ENCODE measurements around the gene TMIGD1. TPM values are rescaled to one million over a fixed set of nuclear protein-coding genes. Genes with fewer than 3 reads are reported as not detected.

TMIGD1 gene
- total and polyA plus RNA-seq, 7 experiments from 2014 or later: not detected

- CTCF ChIA-PET: no interaction called here
Observed at GRCh38 chr17:30275911-30276310, 57.9 kb downstream of the TMIGD1 start.

GRCh38 chr17:30274887-30275286 is 59.0 kb downstream of the TMIGD1 start:
- peaks cover 22 to 63% (median 46%) of the 10 kb centered on the region in 5 donors for H3K36me3 Mint-ChIP-seq
- H3K4me3 Mint-ChIP-seq: no peak overlapping the region
- H3K27me3 ChIP-seq (ENCODE audit: control insufficient read depth in 2 of 2, insufficient read depth in 2 of 2, low read length in 2 of 2): no peaks in the 10 kb centered on the region
- intact Hi-C loops (cut with micrococcal nuclease): loop anchor here in 1 of 2 donors (5.0 kb wide), 1 partner anchor 148 kb away; no protein-coding TSS in a partner anchor
- H3K27me3 Mint-ChIP-seq: no peaks in the 10 kb centered on the region
- H3K27ac Mint-ChIP-seq: peak overlapping the region in 1 of 9 donors; percentile 20
- no peaks in the 10 kb centered on the region for H3K9me3 Mint-ChIP-seq
- no peak overlapping the region for H3K4me3 ChIP-seq (ENCODE audit: low read length)
- peaks cover 0 to 6% (median 0%) of the 10 kb centered on the region in 7 donors for H3K4me1 Mint-ChIP-seq
- no peaks in the 10 kb centered on the region for H3K9me3 ChIP-seq (ENCODE audit: control insufficient read depth in 2 of 3, low read length in 3 of 3)
- POLR2A ChIA-PET: interaction anchor here (0.6 kb wide), 1 partner anchor 145 kb away, joined by 4 read pairs; no protein-coding TSS in a partner anchor
- ATAC-seq (no peak), DNase-seq (no peak)
- no peak overlapping the region for H3K27ac ChIP-seq (ENCODE audit: low read depth, low read length)
- H3K4me1 ChIP-seq (ENCODE audit: control insufficient read depth in 2 of 2, insufficient read depth in 2 of 2, low read length in 2 of 2): no peaks in the 10 kb centered on the region
- H3K36me3 ChIP-seq (ENCODE audit: control insufficient read depth in 2 of 3, insufficient read depth in 3 of 3, low read length in 3 of 3): peaks cover 8 to 62% (median 16%) of the 10 kb centered on the region in 3 experiments
- CTCF ChIA-PET: no interaction called here

More at GRCh38 chr17:30275911-30276310, 57.9 kb downstream of the TMIGD1 start:
- intact Hi-C loops (cut with micrococcal nuclease): loop anchor here in 1 of 2 donors (5.0 kb wide), 1 partner anchor 149 kb away; no protein-coding TSS in a partner anchor
- Histone ChIP-seq H3K4me3 (ENCODE audit: low read length) (no peak overlapping the region), H3K4me1 (ENCODE audit: control insufficient read depth in 2 of 2, insufficient read depth in 2 of 2, low read length in 2 of 2) (no peaks in the 10 kb centered on the region), H3K36me3 (ENCODE audit: control insufficient read depth in 2 of 3, insufficient read depth in 3 of 3, low read length in 3 of 3) (peaks cover 8 to 63% (median 14%) of the 10 kb centered on the region in 3 experiments), H3K9me3 (ENCODE audit: control insufficient read depth in 2 of 3, low read length in 3 of 3) (no peaks in the 10 kb centered on the region), H3K27me3 (ENCODE audit: control insufficient read depth in 2 of 2, insufficient read depth in 2 of 2, low read length in 2 of 2) (no peaks in the 10 kb centered on the region), H3K27ac (ENCODE audit: low read depth, low read length) (no peak overlapping the region)
- no peak for ATAC-seq
- peaks cover 0 to 6% (median 0%) of the 10 kb centered on the region in 7 donors for H3K4me1 Mint-ChIP-seq
- no peak overlapping the region for H3K27ac Mint-ChIP-seq
- no peak for DNase-seq
- H3K4me3 Mint-ChIP-seq: no peak overlapping the region
- H3K27me3 Mint-ChIP-seq: no peaks in the 10 kb centered on the region
- POLR2A ChIA-PET: no interaction called here
- H3K9me3 Mint-ChIP-seq: no peaks in the 10 kb centered on the region
- H3K36me3 Mint-ChIP-seq: peaks cover 21 to 62% (median 44%) of the 10 kb centered on the region in 5 donors

GRCh38 chr17:30273373-30273772 is 60.5 kb downstream of the TMIGD1 start:
- CTCF ChIA-PET: interaction anchor here (0.7 to 1.2 kb wide), 2 partner anchors 13 to 62 kb away, joined by 3 read pairs; no protein-coding TSS in a partner anchor
- no peaks in the 10 kb centered on the region for H3K9me3 ChIP-seq (ENCODE audit: control insufficient read depth in 2 of 3, low read length in 3 of 3)
- Mint-ChIP-seq H3K9me3 (no peaks in the 10 kb centered on the region), H3K4me1 (peaks cover 0 to 6% (median 0%) of the 10 kb centered on the region in 7 donors), H3K36me3 (peaks cover 24 to 61% (median 40%) of the 10 kb centered on the region in 5 donors), H3K4me3 (no peak overlapping the region), H3K27me3 (no peaks in the 10 kb centered on the region), H3K27ac (peak overlapping the region in 1 of 9 donors; percentile 26)
- POLR2A ChIA-PET: interaction anchor here (0.8 to 1.2 kb wide), 2 partner anchors 14 to 19 kb away, joined by 3 to 4 read pairs; no protein-coding TSS in a partner anchor
- peaks cover 8 to 54% (median 16%) of the 10 kb centered on the region in 3 experiments for H3K36me3 ChIP-seq (ENCODE audit: control insufficient read depth in 2 of 3, insufficient read depth in 3 of 3, low read length in 3 of 3)
- no peak overlapping the region for H3K27ac ChIP-seq (ENCODE audit: low read depth, low read length)
- H3K27me3 ChIP-seq (ENCODE audit: control insufficient read depth in 2 of 2, insufficient read depth in 2 of 2, low read length in 2 of 2): no peaks in the 10 kb centered on the region
- no peak overlapping the region for H3K4me3 ChIP-seq (ENCODE audit: low read length)
- no peak for DNase-seq
- no peak for ATAC-seq
- intact Hi-C loops (cut with micrococcal nuclease): no loop called here
- H3K4me1 ChIP-seq (ENCODE audit: control insufficient read depth in 2 of 2, insufficient read depth in 2 of 2, low read length in 2 of 2): no peaks in the 10 kb centered on the region

GRCh38 chr17:30271102-30271501 is 62.8 kb downstream of the TMIGD1 start:
- intact Hi-C loops (cut with micrococcal nuclease): loop anchor here in 1 of 2 donors (2.0 kb wide), 1 partner anchor 66 kb away; no protein-coding TSS in a partner anchor
- no peaks in the 10 kb centered on the region for H3K27me3 ChIP-seq (ENCODE audit: control insufficient read depth in 2 of 2, insufficient read depth in 2 of 2, low read length in 2 of 2)
- Mint-ChIP-seq H3K27ac (no peak overlapping the region), H3K9me3 (no peaks in the 10 kb centered on the region), H3K27me3 (no peaks in the 10 kb centered on the region), H3K4me1 (peaks cover 0 to 5% (median 0%) of the 10 kb centered on the region in 7 donors), H3K4me3 (no peak overlapping the region), H3K36me3 (peaks cover 25 to 70% (median 51%) of the 10 kb centered on the region in 5 donors)
- H3K4me1 ChIP-seq (ENCODE audit: control insufficient read depth in 2 of 2, insufficient read depth in 2 of 2, low read length in 2 of 2): no peaks in the 10 kb centered on the region
- DNase-seq (no peak), ATAC-seq (no peak)
- no peak overlapping the region for H3K27ac ChIP-seq (ENCODE audit: low read depth, low read length)
- peaks cover 15 to 69% (median 17%) of the 10 kb centered on the region in 3 experiments for H3K36me3 ChIP-seq (ENCODE audit: control insufficient read depth in 2 of 3, insufficient read depth in 3 of 3, low read length in 3 of 3)
- H3K4me3 ChIP-seq (ENCODE audit: low read length): no peak overlapping the region
- no peaks in the 10 kb centered on the region for H3K9me3 ChIP-seq (ENCODE audit: control insufficient read depth in 2 of 3, low read length in 3 of 3)
- POLR2A ChIA-PET: no interaction called here
- CTCF ChIA-PET: interaction anchor here (1.0 kb wide), 1 partner anchor 66 kb away, joined by 4 read pairs; no protein-coding TSS in a partner anchor

GRCh38 chr17:30267625-30268024 is 66.2 kb downstream of the TMIGD1 start:
- peak overlapping the region in 2 of 9 donors; percentile 37 to 49 for H3K27ac Mint-ChIP-seq
- POLR2A ChIA-PET: no interaction called here

More at GRCh38 chr17:30267625-30268024, 66.2 kb downstream of the TMIGD1 start:
- Histone ChIP-seq H3K27ac (ENCODE audit: low read depth, low read length) (no peak overlapping the region), H3K36me3 (ENCODE audit: control insufficient read depth in 2 of 3, insufficient read depth in 3 of 3, low read length in 3 of 3) (peaks cover 10 to 78% (median 15%) of the 10 kb centered on the region in 3 experiments), H3K4me1 (ENCODE audit: control insufficient read depth in 2 of 2, insufficient read depth in 2 of 2, low read length in 2 of 2) (no peaks in the 10 kb centered on the region), H3K27me3 (ENCODE audit: control insufficient read depth in 2 of 2, insufficient read depth in 2 of 2, low read length in 2 of 2) (no peaks in the 10 kb centered on the region), H3K4me3 (ENCODE audit: low read length) (no peak overlapping the region), H3K9me3 (ENCODE audit: control insufficient read depth in 2 of 3, low read length in 3 of 3) (no peaks in the 10 kb centered on the region)
- CTCF ChIA-PET: interaction anchor here (1.2 kb wide), 1 partner anchor 169 kb away, joined by 4 read pairs; no protein-coding TSS in a partner anchor
- no peak for ATAC-seq
- Mint-ChIP-seq H3K4me1 (no peaks in the 10 kb centered on the region), H3K9me3 (no peaks in the 10 kb centered on the region), H3K36me3 (peaks cover 16 to 65% (median 38%) of the 10 kb centered on the region in 5 donors), H3K27me3 (no peaks in the 10 kb centered on the region), H3K4me3 (no peak overlapping the region)
- DNase-seq: no peak
- intact Hi-C loops (cut with micrococcal nuclease): no loop called here

Other genes starting within 250 kb of the TMIGD1 start
- gene NSRP1, start 217.2 kb downstream of the TMIGD1 start, total RNA-seq: 10 to 100 TPM; 25.6 to 34.7 (median 29.3) TPM
- 10 to 100 TPM; 23.3 to 31.5 TPM for gene NSRP1, start 217.2 kb downstream of the TMIGD1 start, polyA plus RNA-seq
- gene SLC6A4, start 98.4 kb downstream of the TMIGD1 start, total RNA-seq: under 1 TPM in 1 of 5 experiments, not detected in 4; 0.10 TPM
- under 1 TPM; 0.05 to 0.09 TPM for gene SLC6A4, start 98.4 kb downstream of the TMIGD1 start, polyA plus RNA-seq
- 10 to 100 TPM; 26.8 to 57.5 (median 40.1) TPM for gene BLMH, start 42.1 kb downstream of the TMIGD1 start, total RNA-seq
- 10 to 100 TPM; 17.7 to 24.4 TPM for gene BLMH, start 42.1 kb downstream of the TMIGD1 start, polyA plus RNA-seq
- 10 to 100 TPM; 16.5 to 52.9 (median 22.6) TPM for gene CPD, start 44.9 kb upstream of the TMIGD1 start, total RNA-seq
- 10 to 100 TPM; 14.9 to 17.3 TPM for gene CPD, start 44.9 kb upstream of the TMIGD1 start, polyA plus RNA-seq
- 10 to 100 TPM; 45.1 to 70.8 (median 62.9) TPM for gene GOSR1, start 143.4 kb upstream of the TMIGD1 start, total RNA-seq
- gene GOSR1, start 143.4 kb upstream of the TMIGD1 start, polyA plus RNA-seq: 10 to 100 TPM; 59.9 to 67.4 TPM